IMR-90 (cell line): Measurements from ENCODE around the gene LDAF1. TPM values are rescaled to one million over a fixed set of nuclear protein-coding genes. Genes with fewer than 3 reads are reported as not detected.

Experiments
- ATAC-seq: fragments of 200-7000 bp; cut with Tn5 transposase; 2 replicates; pipeline ENCODE4 v1.9.1; 2020; ENCODE audit warnings: low read depth, mild to moderate bottlenecking, moderate library complexity
- BruUV-seq: library from RNA; stranded (reverse); fragments of 400-500 nt; replicated peaks from 2 replicates; lab custom pipeline; 2021; lab: Mats Ljungman, UMichigan
- CTCF ChIA-PET: fragments of 300-600 bp; formaldehyde crosslinking; extraction: SDS; loops from one replicate; lab custom pipeline; 2021; ENCODE audit warnings: antibody characterized with exemption; lab: Yijun Ruan, JAX
- POLR2A ChIA-PET: fragments of 300-600 bp; sonication (Branson Sonifier 250); formaldehyde crosslinking; loops from one replicate; lab custom pipeline; 2022; ENCODE audit warnings: antibody characterized with exemption; ENCODE audit not compliant: unreplicated experiment; lab: Charles Lee
- DNase-seq: peaks from one replicate; pipeline ENCODE4 v3.0.0; 2013
- H2AFZ ChIP-seq: replicated peaks from 2 replicates; pipeline ENCODE3; 2013; ENCODE audit warnings: low read length, mild to moderate bottlenecking; ENCODE audit not compliant: poor library complexity
- H2AK5ac ChIP-seq: 2 replicates; pipeline ENCODE4 v1.6.1; 2013; ENCODE audit warnings: low read depth, low read length, inconsistent platforms
- H2AK9ac ChIP-seq: replicated peaks from 2 replicates; pipeline ENCODE3; 2013; ENCODE audit warnings: mild to moderate bottlenecking, low read depth, low read length, moderate library complexity; ENCODE audit not compliant: poor library complexity
- H2BK120ac ChIP-seq: 2 replicates; pipeline ENCODE4 v1.6.1; 2013; ENCODE audit warnings: low read depth, low read length, inconsistent platforms
- H2BK15ac ChIP-seq: 3 replicates; pipeline ENCODE4 v1.6.1; 2013; ENCODE audit warnings: low read depth, low read length, inconsistent platforms
- H2BK20ac ChIP-seq: 2 replicates; pipeline ENCODE4 v1.6.1; 2013; ENCODE audit warnings: low read depth, mild to moderate bottlenecking, inconsistent platforms, low read length, moderate library complexity
- H2BK5ac ChIP-seq: 2 replicates; pipeline ENCODE4 v1.6.1; 2013; ENCODE audit warnings: mild to moderate bottlenecking, low read depth, low read length, inconsistent platforms; ENCODE audit not compliant: poor library complexity, severe bottlenecking
- H3K14ac ChIP-seq: replicated peaks from 2 replicates; pipeline ENCODE4 v1.6.1; 2013; ENCODE audit warnings: low read depth, low read length, inconsistent platforms
- H3K18ac ChIP-seq: 2 replicates; pipeline ENCODE4 v1.6.1; 2013; ENCODE audit warnings: low read depth, low read length, control low read depth
- H3K23ac ChIP-seq: 2 replicates; pipeline ENCODE4 v1.6.1; 2013; ENCODE audit warnings: low read depth, low read length, inconsistent platforms
- H3K27ac ChIP-seq: 2 replicates; pipeline ENCODE4 v1.5.1; 2013; ENCODE audit warnings: mild to moderate bottlenecking, control low read depth, low read length; ENCODE audit not compliant: insufficient read depth
- H3K27me3 ChIP-seq: 2 replicates; pipeline ENCODE4 v1.6.1; 2013; ENCODE audit warnings: low read length; ENCODE audit not compliant: control insufficient read depth, insufficient read depth
- H3K36me3 ChIP-seq: 2 replicates; pipeline ENCODE4 v1.6.1; 2013; ENCODE audit warnings: low read length, mixed read lengths; ENCODE audit not compliant: control insufficient read depth, insufficient read depth
- H3K4ac ChIP-seq: 2 replicates; pipeline ENCODE4 v1.6.1; 2013; ENCODE audit warnings: low read depth, low read length, inconsistent platforms
- H3K4me1 ChIP-seq: 2 replicates; pipeline ENCODE4 v1.6.1; 2013; ENCODE audit warnings: low read length, mixed read lengths; ENCODE audit not compliant: control insufficient read depth, insufficient read depth
- H3K4me2 ChIP-seq: 2 replicates; pipeline ENCODE4 v1.6.1; 2013; ENCODE audit warnings: low read depth, mild to moderate bottlenecking, control low read depth, low read length, moderate library complexity
- H3K4me3 ChIP-seq: 2 replicates; pipeline ENCODE4 v1.5.1; 2013; ENCODE audit warnings: low read depth, mild to moderate bottlenecking, control low read depth, low read length, moderate library complexity; ENCODE audit not compliant: insufficient read depth
- H3K56ac ChIP-seq: 2 replicates; pipeline ENCODE4 v1.6.1; 2013; ENCODE audit warnings: low read length, inconsistent platforms; ENCODE audit not compliant: insufficient read depth; ENCODE audit errors: extremely low read depth
- H3K79me1 ChIP-seq, 2 experiments: 2 replicates each; pipeline ENCODE4 v1.6.1; 2013; ENCODE audit warnings: low read length in 2 of 2, inconsistent platforms in 1 of 2, low read depth in 1 of 2
- H3K9ac ChIP-seq: 2 replicates; pipeline ENCODE4 v1.6.1; 2013; ENCODE audit warnings: low read depth, low read length, control low read depth
- H3K9me1 ChIP-seq: 2 replicates; pipeline ENCODE4 v1.6.1; 2013; ENCODE audit warnings: low read length, inconsistent platforms; ENCODE audit not compliant: insufficient read depth
- H3K9me3 ChIP-seq: 2 replicates; pipeline ENCODE4 v1.6.1; 2013; ENCODE audit warnings: low read length; ENCODE audit not compliant: control insufficient read depth, insufficient read depth
- H4K20me1 ChIP-seq: 2 replicates; pipeline ENCODE4 v1.6.1; 2013; ENCODE audit warnings: low read length, inconsistent platforms; ENCODE audit not compliant: insufficient read depth
- H4K5ac ChIP-seq: 2 replicates; pipeline ENCODE4 v1.6.1; 2013; ENCODE audit warnings: mild to moderate bottlenecking, low read depth, low read length, control low read depth
- H4K8ac ChIP-seq, 2 experiments: 2 replicates each; pipeline ENCODE4 v1.6.1; 2013; ENCODE audit warnings: low read depth in 2 of 2, low read length in 2 of 2, control low read depth in 1 of 2, inconsistent platforms in 1 of 2
- H4K91ac ChIP-seq: 2 replicates; pipeline ENCODE4 v1.6.1; 2013; ENCODE audit warnings: low read depth, low read length, inconsistent platforms; ENCODE audit not compliant: insufficient read depth
- BHLHE40 ChIP-seq: fragments of 150-350 bp; IDR thresholded peaks from 2 replicates; pipeline ENCODE4 v1.6.1; 2016; ENCODE audit warnings: mild to moderate bottlenecking, low read depth, low read length
- CEBPB ChIP-seq: IDR thresholded peaks from 2 replicates; pipeline ENCODE4 v1.6.1; 2012; ENCODE audit warnings: low read depth, low read length, improper control_type of control experiment
- CHD1 ChIP-seq: IDR thresholded peaks from 2 replicates; pipeline ENCODE4 v1.6.1; 2012; ENCODE audit warnings: low read depth, low read length, improper control_type of control experiment
- ELK1 ChIP-seq: fragments of 150-350 bp; IDR thresholded peaks from 2 replicates; pipeline ENCODE4 v1.6.1; 2016; ENCODE audit warnings: low read depth, mild to moderate bottlenecking, low read length, moderate library complexity, borderline replicate concordance
- FOS ChIP-seq: fragments of 150-350 bp; IDR thresholded peaks from 2 replicates; pipeline ENCODE4 v1.6.1; 2016; ENCODE audit warnings: low read depth, low read length
- MAFK ChIP-seq: IDR thresholded peaks from 2 replicates; pipeline ENCODE4 v1.6.1; 2012; ENCODE audit warnings: low read depth, low read length, improper control_type of control experiment
- MAZ ChIP-seq: IDR thresholded peaks from 2 replicates; pipeline ENCODE4 v1.6.1; 2012; ENCODE audit warnings: low read depth, mild to moderate bottlenecking, low read length, improper control_type of control experiment, moderate library complexity, borderline replicate concordance
- MXI1 ChIP-seq: IDR thresholded peaks from 2 replicates; pipeline ENCODE4 v1.6.1; 2012; ENCODE audit warnings: low read depth, mild to moderate bottlenecking, low read length, moderate library complexity, borderline replicate concordance
- NFE2L2 ChIP-seq: fragments of 150-350 bp; IDR thresholded peaks from 2 replicates; pipeline ENCODE4 v1.6.1; 2016; ENCODE audit warnings: low read depth, mild to moderate bottlenecking, low read length
- POLR2A ChIP-seq: IDR thresholded peaks from 2 replicates; pipeline ENCODE4 v1.6.1; 2012; ENCODE audit warnings: mild to moderate bottlenecking, low read depth, low read length
- RAD21 ChIP-seq: IDR thresholded peaks from 2 replicates; pipeline ENCODE4 v1.6.1; 2012; ENCODE audit warnings: low read length, improper control_type of control experiment
- RCOR1 ChIP-seq: IDR thresholded peaks from 2 replicates; pipeline ENCODE4 v1.6.1; 2012; ENCODE audit warnings: mild to moderate bottlenecking, low read length, improper control_type of control experiment; ENCODE audit not compliant: insufficient replicate concordance
- RFX5 ChIP-seq: IDR thresholded peaks from 2 replicates; pipeline ENCODE4 v1.8.0; 2012; ENCODE audit warnings: low read depth, mild to moderate bottlenecking, low read length, moderate library complexity
- SMC3 ChIP-seq: fragments of 150-350 bp; IDR thresholded peaks from 2 replicates; pipeline ENCODE4 v1.6.1; 2016; ENCODE audit warnings: low read depth, mild to moderate bottlenecking, antibody characterized with exemption, low read length, moderate library complexity
- WGBS, 2 experiments: methylation state at CpG; one replicate each; pipeline versions ENCODE4 v1.1.5 to v1.1.7; 2013; ENCODE audit warnings: missing lambda C conversion rate in 2 of 2; ENCODE audit not compliant: insufficient read length in 1 of 2; ENCODE audit errors: extremely low coverage in 2 of 2; 5-methylcytosine and 5-hydroxymethylcytosine counted together
- dilution Hi-C: fragments of 300-500 bp; cut with HindIII; formaldehyde crosslinking; loops from one replicate; pipeline ENCODE4 v1.14.3; 2018; ENCODE audit warnings: low sequenced_read_pairs; ENCODE audit not compliant: unreplicated experiment
- in situ Hi-C: fragments of 300-500 bp; cut with MboI; formaldehyde crosslinking; loops from 3 replicates; pipeline ENCODE4 v1.14.3; 2019; ENCODE audit warnings: low sequenced_read_pairs, inconsistent platforms, mixed read lengths
- intact Hi-C: fragments of 100-400 bp; cut with micrococcal nuclease; formaldehyde crosslinking; loops from 2 replicates; pipeline ENCODE4 v1.10.0; 2022
- polyA plus RNA-seq, 3 experiments: library from polyadenylated mRNA; depleted of rRNA; stranded (reverse); fragments of >200 nt; gene quantifications; 2 replicates each; pipeline ENCODE4 v1.2.3, GENCODE V29; 2012; ENCODE audit warnings: low replicate concordance in 1 of 3
- total RNA-seq: library from RNA; depleted of rRNA; stranded (reverse); fragments of >200 nt; gene quantifications from 2 replicates; pipeline ENCODE4 v1.2.3, GENCODE V29; 2012
- TF ChIP-seq, protein P1 (sequence below): fragments of 150-350 bp; IDR thresholded peaks from 2 replicates; pipeline ENCODE4 v1.6.1; 2017; ENCODE audit warnings: mild to moderate bottlenecking, antibody characterized with exemption, low read length, low read depth
- TF ChIP-seq, protein P2 (sequence below): conservative IDR thresholded peaks from 2 replicates; pipeline ENCODE4 v1.5.1; 2012; ENCODE audit warnings: mild to moderate bottlenecking, low read depth, low read length, improper control_type of control experiment

The LDAF1 gene
- total and polyA plus RNA-seq, 2 of the 4 experiments (the other 2 are of a cell fraction) = 21.0 to 62.2 TPM

- H3K4me3 ChIP-seq = no peak within 1 kb of the TSS
- no peak within 1 kb of the TSS for H3K4me2 ChIP-seq
- dilution Hi-C loops (no loop called here), intact Hi-C loops (no loop called here), in situ Hi-C loops (no loop called here)
- H3K4ac ChIP-seq = no peak within 1 kb of the TSS
- ChIA-PET CTCF (no interaction called here), POLR2A (no interaction called here)
- H3K9ac ChIP-seq = no peak within 1 kb of the TSS
- H2BK5ac ChIP-seq = no peak within 1 kb of the TSS
- H2AK9ac ChIP-seq = peak within 1 kb of the TSS; percentile 25
- H3K27ac ChIP-seq = no peak within 1 kb of the TSS
- H2BK15ac ChIP-seq = no peak within 1 kb of the TSS
- no peak within 1 kb of the TSS for H4K5ac ChIP-seq
- no CpG with 5 or more reads among the region's 5 CpGs for WGBS, 2 experiments
- H3K4me1 ChIP-seq = no peaks in the 10 kb centered on the region
- H2AK5ac ChIP-seq = no peak within 1 kb of the TSS
- no peak within 1 kb of the TSS for H3K23ac ChIP-seq
- no peak within 1 kb of the TSS for H3K56ac ChIP-seq
- no peak within 1 kb of the TSS for H3K18ac ChIP-seq
- no peak for TF ChIP-seq BHLHE40
- TF ChIP-seq RAD21 = no peak
- TF ChIP-seq NFE2L2 = no peak
- no peak for TF ChIP-seq RCOR1
- no peak for TF ChIP-seq MXI1
- TF ChIP-seq POLR2A = no peak
- no peak for TF ChIP-seq SMC3
- TF ChIP-seq, protein P1, sequence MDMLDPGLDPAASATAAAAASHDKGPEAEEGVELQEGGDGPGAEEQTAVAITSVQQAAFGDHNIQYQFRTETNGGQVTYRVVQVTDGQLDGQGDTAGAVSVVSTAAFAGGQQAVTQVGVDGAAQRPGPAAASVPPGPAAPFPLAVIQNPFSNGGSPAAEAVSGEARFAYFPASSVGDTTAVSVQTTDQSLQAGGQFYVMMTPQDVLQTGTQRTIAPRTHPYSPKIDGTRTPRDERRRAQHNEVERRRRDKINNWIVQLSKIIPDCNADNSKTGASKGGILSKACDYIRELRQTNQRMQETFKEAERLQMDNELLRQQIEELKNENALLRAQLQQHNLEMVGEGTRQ = no peak
- TF ChIP-seq CEBPB = no peak
- TF ChIP-seq ELK1 = no peak
- TF ChIP-seq FOS = no peak
- TF ChIP-seq RFX5 = no peak
- no peak for TF ChIP-seq MAZ
- no peak for TF ChIP-seq CHD1
- TF ChIP-seq, protein P2, sequence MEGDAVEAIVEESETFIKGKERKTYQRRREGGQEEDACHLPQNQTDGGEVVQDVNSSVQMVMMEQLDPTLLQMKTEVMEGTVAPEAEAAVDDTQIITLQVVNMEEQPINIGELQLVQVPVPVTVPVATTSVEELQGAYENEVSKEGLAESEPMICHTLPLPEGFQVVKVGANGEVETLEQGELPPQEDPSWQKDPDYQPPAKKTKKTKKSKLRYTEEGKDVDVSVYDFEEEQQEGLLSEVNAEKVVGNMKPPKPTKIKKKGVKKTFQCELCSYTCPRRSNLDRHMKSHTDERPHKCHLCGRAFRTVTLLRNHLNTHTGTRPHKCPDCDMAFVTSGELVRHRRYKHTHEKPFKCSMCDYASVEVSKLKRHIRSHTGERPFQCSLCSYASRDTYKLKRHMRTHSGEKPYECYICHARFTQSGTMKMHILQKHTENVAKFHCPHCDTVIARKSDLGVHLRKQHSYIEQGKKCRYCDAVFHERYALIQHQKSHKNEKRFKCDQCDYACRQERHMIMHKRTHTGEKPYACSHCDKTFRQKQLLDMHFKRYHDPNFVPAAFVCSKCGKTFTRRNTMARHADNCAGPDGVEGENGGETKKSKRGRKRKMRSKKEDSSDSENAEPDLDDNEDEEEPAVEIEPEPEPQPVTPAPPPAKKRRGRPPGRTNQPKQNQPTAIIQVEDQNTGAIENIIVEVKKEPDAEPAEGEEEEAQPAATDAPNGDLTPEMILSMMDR = no peak
- no peak for TF ChIP-seq MAFK
- H2BK120ac ChIP-seq = no peak within 1 kb of the TSS
- H2BK20ac ChIP-seq = no peak within 1 kb of the TSS
- H2AFZ ChIP-seq = no peak within 1 kb of the TSS
- no peak within 1 kb of the TSS for H4K8ac ChIP-seq
- no peak within 1 kb of the TSS for H4K91ac ChIP-seq
- no peaks in the 10 kb centered on the region for H4K20me1 ChIP-seq
- H3K9me1 ChIP-seq = no peaks in the 10 kb centered on the region
- H3K14ac ChIP-seq = no peak within 1 kb of the TSS
- ATAC-seq (no peak), DNase-seq (no peak)
- no peaks in the 10 kb centered on the region for H3K36me3 ChIP-seq
- H3K9me3 ChIP-seq = no peaks in the 10 kb centered on the region
- peaks cover 22% of the 10 kb centered on the region for H3K27me3 ChIP-seq
- H3K79me1 ChIP-seq = no peaks in the 10 kb centered on the region
- no TSS peak for BruUV-seq
These were observed 53.0 kb downstream of the LDAF1 start, which contains the start of gene ZP2 for GRCh38 chr16:21211486-21211885. TSS of gene ZP2 (minus strand) at chr16:21211574. CDS start at chr16:21211547, 27 bp downstream.
